NCI-H2171 treated with DMSO at 0.1 percent for 48 hours (cell line): ENCODE measurements around the gene INTS14.

ENCODE experiments used
- DNase-seq: peaks from one replicate; lab custom pipeline; 2025; lab: John Stamatoyannopoulos, UW

Gene INTS14

GRCh38 chr15:65530318-65531111, 80.4 kb downstream of the INTS14 start, which contains the start of gene HACD3:
HACD3 (plus strand) TSS chr15:65530463; CDS start chr15:65530632, 169 bp downstream.
- peak; percentile 91 for DNase-seq

- no peak for DNase-seq
These were observed 81.1 kb downstream of the INTS14 start for GRCh38 chr15:65529762-65530317.
